GM13976 (cell line): ENCODE data around the gene GAP43.

ENCODE experiments used
- DNase-seq: peaks from one replicate; pipeline ENCODE4 v3.0.0; 2012; ENCODE audit warnings: low spot score
- CTCF ChIP-seq: IDR thresholded peaks from 2 replicates; pipeline ENCODE4 v1.5.1; 2012; ENCODE audit warnings: borderline replicate concordance, mild to moderate bottlenecking; ENCODE audit not compliant: insufficient read depth; ENCODE audit errors: extremely low read depth, missing control alignments, control extremely low read depth
- in situ Hi-C: fragments of 300-500 bp; cut with MboI; formaldehyde crosslinking; loops from one replicate; pipeline ENCODE4 v1.12.0; 2022; ENCODE audit warnings: low sequenced_read_pairs, mixed read lengths, inconsistent platforms; ENCODE audit not compliant: unreplicated experiment

GAP43 gene

GRCh38 chr3:115623044-115623868, at the start of gene GAP43:
GAP43 (plus strand) TSS chr3:115623510; CDS start chr3:115623690, 180 bp downstream.
- in situ Hi-C loops = no loop called here
- TF ChIP-seq CTCF = no peak
- DNase-seq = no peak

- TF ChIP-seq CTCF = no peak
- DNase-seq = no peak
- in situ Hi-C loops = no loop called here
Observed at GRCh38 chr3:115576325-115576875, 46.9 kb upstream of the GAP43 start.

- no peak for TF ChIP-seq CTCF
- DNase-seq = no peak
- in situ Hi-C loops = no loop called here
Observed at GRCh38 chr3:115577000-115577399, 46.3 kb upstream of the GAP43 start.

- in situ Hi-C loops = no loop called here
- no peak for DNase-seq
- no peak for TF ChIP-seq CTCF
Observed at GRCh38 chr3:115578331-115578730, 45.0 kb upstream of the GAP43 start.

- no peak for TF ChIP-seq CTCF
- in situ Hi-C loops = no loop called here
- no peak for DNase-seq
Observed at GRCh38 chr3:115580566-115580965, 42.7 kb upstream of the GAP43 start.

GRCh38 chr3:115581362-115582135, 41.8 kb upstream of the GAP43 start:
- in situ Hi-C loops = no loop called here
- no peak for DNase-seq
- TF ChIP-seq CTCF = no peak
